ENCODE data around the gene GPR55. TPM values are rescaled to one million over a fixed set of nuclear protein-coding genes. Genes with fewer than 3 reads are reported as not detected.

GPR55 gene
- total and polyA plus RNA-seq, 2 donors (not counting 3 experiments of a cell fraction or from before 2014, with no cell fraction given), result not detected

- Histone ChIP-seq H3K9me1 (replicated peaks; ENCODE audit: control insufficient read depth, extremely low read depth, insufficient read depth, low read length) (no peaks in the 10 kb centered on the region), H3K4me1 (ENCODE audit: control insufficient read depth, extremely low read depth, insufficient read depth, low read length) (no peaks in the 10 kb centered on the region), H3K27me3 (ENCODE audit: control insufficient read depth in 2 of 2, insufficient read depth in 2 of 2, low read length in 2 of 2) (peaks cover 0 to 20% of the 10 kb centered on the region in 2 experiments), H3K36me3 (ENCODE audit: control insufficient read depth in 2 of 2, extremely low read depth in 1 of 2, insufficient read depth in 2 of 2, low read length in 2 of 2) (no peaks in the 10 kb centered on the region), H3K9me3 (replicated peaks; ENCODE audit: control insufficient read depth, insufficient read depth, low read length) (no peaks in the 10 kb centered on the region), H3K9ac (replicated peaks; ENCODE audit: extremely low read depth, insufficient read depth, low read length) (no peak overlapping the region), H3K27ac (ENCODE audit: insufficient read depth, low read depth, low read length) (no peak overlapping the region), H3K79me2 (ENCODE audit: control insufficient read depth, insufficient read depth, low read length) (no peaks in the 10 kb centered on the region), H4K20me1 (replicated peaks; ENCODE audit: control insufficient read depth, extremely low read depth, insufficient read depth, low read length) (no peaks in the 10 kb centered on the region), H3K4me2 (ENCODE audit: insufficient read depth, low read length) (no peak overlapping the region), H3K4me3 (replicated peaks in 1 of 3; ENCODE audit: insufficient read depth in 1 of 3, low read depth in 1 of 3, low read length in 3 of 3) (no peak overlapping the region), H2AFZ (ENCODE audit: low read depth, low read length) (no peak overlapping the region)
- CTCF ChIA-PET, result no interaction called here
- dilution Hi-C loops (cut with MboI; ENCODE audit: extremely low pct_ligation_motif_present, low sequenced_read_pairs) (no loop called here), intact Hi-C loops (cut with micrococcal nuclease) (no loop called here)
- POLR2A ChIA-PET, result no interaction called here
- FAIRE-seq (no peak), DNase-seq (ENCODE audit: low read depth, low spot score) (no peak)
- no TSS peak for BruUV-seq (replicated peaks)
- TF ChIP-seq JUN (IDR thresholded peaks at IDR 0.05; ENCODE audit: borderline replicate concordance, insufficient read depth, insufficient read length, low read depth) (no peak), MYC (IDR thresholded peaks at IDR 0.05; ENCODE audit: low read depth, low read length) (no peak), GATA2 (IDR thresholded peaks at IDR 0.05; ENCODE audit: insufficient read depth, insufficient read length, low read depth, low read length) (no peak), POLR2A (IDR thresholded peaks at IDR 0.05; ENCODE audit: low read depth, low read length) (no peak), EZH2 (IDR thresholded peaks at IDR 0.05; ENCODE audit: borderline replicate concordance, low read depth, low read length, severe bottlenecking) (no peak), POLR2AphosphoS5 (IDR thresholded peaks at IDR 0.05; ENCODE audit: insufficient read depth, low read depth, low read length) (no peak), CTCF (IDR thresholded peaks at IDR 0.05; ENCODE audit: extremely low read depth in 1 of 2, insufficient read depth in 1 of 2, low read depth in 1 of 2, low read length in 2 of 2) (no peak), MAX (IDR thresholded peaks at IDR 0.05; ENCODE audit: insufficient read depth, insufficient read length) (no peak), FOS (IDR thresholded peaks at IDR 0.05; ENCODE audit: borderline replicate concordance, insufficient read depth, low read length) (no peak)
Measured at GRCh38 chr2:230920167-230920566, 4.9 kb downstream of the GPR55 start.

Data from endothelial cell of umbilical vein (primary cell).